Sigmoid colon (tissue), 7 donors: ENCODE measurements around the gene ZG16. TPM values are rescaled to one million over a fixed set of nuclear protein-coding genes. Genes with fewer than 3 reads are reported as not detected.
"Not testable (repeated sequence)": the region's sequence is repeated elsewhere in the genome, so short reads cannot be mapped to it uniquely, and the experiment has no call there.

Experiments
- DNase-seq: peaks from one replicate; pipeline ENCODE4 v3.0.0-alpha.2; 2019
- H3K27ac ChIP-seq, 4 donors: fragments of 200-600 bp; sonication (generic); one replicate each; pipeline ENCODE4 v1.5.1; 2016 to 2019; ENCODE audit warnings: mild to moderate bottlenecking in 1 of 4
- H3K27me3 ChIP-seq, 3 donors: fragments of 200-600 bp; sonication (generic); one replicate each; pipeline ENCODE4 v1.5.1; 2019; ENCODE audit warnings: mild to moderate bottlenecking in 1 of 3
- H3K36me3 ChIP-seq, 4 donors: fragments of 200-600 bp; sonication (generic); one replicate each; pipeline ENCODE4 v1.5.1; 2016 to 2019
- H3K4me1 ChIP-seq, 4 donors: fragments of 200-600 bp; sonication (generic); one replicate each; pipeline ENCODE4 v1.5.1; 2017 to 2019
- H3K4me3 ChIP-seq, 4 donors: fragments of 200-600 bp; sonication (generic); one replicate each; pipeline ENCODE4 v1.5.1; 2017 to 2019; ENCODE audit warnings: mild to moderate bottlenecking in 2 of 4, moderate library complexity in 1 of 4
- H3K9me3 ChIP-seq, 4 donors: fragments of 200-600 bp in 3 of 4; sonication (generic) in 3 of 4; one replicate each; pipeline versions ENCODE4 v1.5.1 to v1.6.1; 2013 to 2019
- EP300 ChIP-seq, 4 donors: sonication (generic); formaldehyde crosslinking; IDR thresholded peaks; one replicate each; pipeline ENCODE4 v1.6.1; 2017; ENCODE audit warnings: antibody characterized with exemption in 4 of 4
- POLR2A ChIP-seq, 2 donors: fragments of 450-650 bp; IDR thresholded peaks; one replicate each; pipeline ENCODE4 v1.6.1; 2016; ENCODE audit warnings: antibody characterized with exemption in 2 of 2, mild to moderate bottlenecking in 2 of 2, moderate library complexity in 2 of 2
- POLR2AphosphoS5 ChIP-seq, 4 donors: sonication (generic); formaldehyde crosslinking; IDR thresholded peaks; one replicate each; pipeline ENCODE4 v1.6.1; 2017; ENCODE audit warnings: antibody characterized with exemption in 4 of 4
- WGBS, 2 donors: extraction: QIAGEN DNeasy Blood & Tissue Kit; methylation state at CpG; one replicate each; pipeline ENCODE4 v1.1.7; 2013; 5-methylcytosine and 5-hydroxymethylcytosine counted together
- intact Hi-C: fragments of 100-400 bp; cut with DNase I; formaldehyde crosslinking; loops from one replicate; pipeline ENCODE4 v1.15.1; 2023
- polyA plus RNA-seq, 3 donors: library from polyadenylated mRNA; stranded (reverse); fragments of 200-250 nt; gene quantifications; one replicate each; pipeline ENCODE4 v1.2.3, GENCODE V29; 2013
- total RNA-seq, 4 donors: library from RNA; depleted of rRNA; stranded (reverse); fragments of >200 nt; gene quantifications; one replicate each; pipeline ENCODE4 v1.1.0, GENCODE V29; 2016
- TF ChIP-seq, protein P1 (sequence below), 4 experiments: fragments of 450-650 bp in 3 of 4; fragments of 200-600 bp in 1 of 4; IDR thresholded peaks; one replicate each; pipeline ENCODE4 v1.5.1; 2016 to 2019; ENCODE audit warnings: antibody characterized with exemption in 4 of 4, mild to moderate bottlenecking in 3 of 4, moderate library complexity in 2 of 4
- donor health status: healthy with polysubstance abuse.
- donor health status: Bipolar disorder and iron deficiency.
- donor health status: healthy.

Gene ZG16
- total and polyA plus RNA-seq, 7 donors, result 1.4 to 1,249 (median 503) TPM; not detected in 3

- H3K4me1 ChIP-seq, result no peaks in the 10 kb centered on the region
- no peak for TF ChIP-seq POLR2AphosphoS5 (IDR thresholded peaks at IDR 0.05)
- no peaks in the 10 kb centered on the region for H3K27me3 ChIP-seq
- H3K4me3 ChIP-seq, result no peak overlapping the region
- no peak overlapping the region for H3K27ac ChIP-seq
- H3K36me3 ChIP-seq, result no peaks in the 10 kb centered on the region
- intact Hi-C loops, result no loop called here
- no peak for DNase-seq
- no peaks in the 10 kb centered on the region for H3K9me3 ChIP-seq
- 89 to 91% methylated on average over 1 of the region's 1 CpG for WGBS, 2 donors
Observed at GRCh38 chr16:29753516-29753915, 24.5 kb upstream of the ZG16 start.

- Histone ChIP-seq H3K4me3 (no peak overlapping the region), H3K27ac (no peak overlapping the region), H3K4me1 (no peaks in the 10 kb centered on the region), H3K9me3 (no peaks in the 10 kb centered on the region), H3K36me3 (no peaks in the 10 kb centered on the region), H3K27me3 (no peaks in the 10 kb centered on the region)
- TF ChIP-seq, protein P1, sequence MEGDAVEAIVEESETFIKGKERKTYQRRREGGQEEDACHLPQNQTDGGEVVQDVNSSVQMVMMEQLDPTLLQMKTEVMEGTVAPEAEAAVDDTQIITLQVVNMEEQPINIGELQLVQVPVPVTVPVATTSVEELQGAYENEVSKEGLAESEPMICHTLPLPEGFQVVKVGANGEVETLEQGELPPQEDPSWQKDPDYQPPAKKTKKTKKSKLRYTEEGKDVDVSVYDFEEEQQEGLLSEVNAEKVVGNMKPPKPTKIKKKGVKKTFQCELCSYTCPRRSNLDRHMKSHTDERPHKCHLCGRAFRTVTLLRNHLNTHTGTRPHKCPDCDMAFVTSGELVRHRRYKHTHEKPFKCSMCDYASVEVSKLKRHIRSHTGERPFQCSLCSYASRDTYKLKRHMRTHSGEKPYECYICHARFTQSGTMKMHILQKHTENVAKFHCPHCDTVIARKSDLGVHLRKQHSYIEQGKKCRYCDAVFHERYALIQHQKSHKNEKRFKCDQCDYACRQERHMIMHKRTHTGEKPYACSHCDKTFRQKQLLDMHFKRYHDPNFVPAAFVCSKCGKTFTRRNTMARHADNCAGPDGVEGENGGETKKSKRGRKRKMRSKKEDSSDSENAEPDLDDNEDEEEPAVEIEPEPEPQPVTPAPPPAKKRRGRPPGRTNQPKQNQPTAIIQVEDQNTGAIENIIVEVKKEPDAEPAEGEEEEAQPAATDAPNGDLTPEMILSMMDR (IDR thresholded peaks at IDR 0.05), result no peak
- TF ChIP-seq EP300 (IDR thresholded peaks at IDR 0.05), result no peak
- no peak for TF ChIP-seq POLR2A (IDR thresholded peaks at IDR 0.05)
- TF ChIP-seq POLR2AphosphoS5 (IDR thresholded peaks at IDR 0.05), result no peak
- whole genome bisulfite sequencing, 2 donors, result 30 to 62% methylated on average over 1 of the region's 1 CpG
- no peak for DNase-seq
- intact Hi-C loops, result no loop called here
Observed at GRCh38 chr16:29756654-29757053, 21.4 kb upstream of the ZG16 start.

DNA sequence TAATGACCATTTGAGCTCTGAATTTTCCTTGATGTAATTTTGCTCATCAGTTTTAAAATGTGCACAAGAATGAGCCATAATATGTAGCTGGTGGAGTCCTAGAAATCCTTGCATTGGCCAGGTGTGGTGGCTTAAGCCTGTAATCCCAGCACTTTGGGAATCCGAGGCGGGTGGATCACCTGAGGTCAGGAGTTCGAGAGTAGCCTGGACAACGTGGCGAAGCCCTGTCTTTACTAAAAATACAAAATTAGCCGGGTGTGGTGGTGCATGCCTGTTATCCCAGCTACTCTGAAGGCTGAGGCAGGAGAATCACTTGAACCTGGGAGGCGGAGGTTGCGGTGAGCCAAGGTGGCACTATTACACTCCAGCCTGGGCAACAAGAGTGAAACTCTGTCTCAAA, 21.0 kb upstream of the ZG16 start:
- H3K36me3 ChIP-seq, H3K27me3 ChIP-seq, H3K4me1 ChIP-seq, DNase-seq, H3K27ac ChIP-seq, intact Hi-C loops, H3K9me3 ChIP-seq, H3K4me3 ChIP-seq: not testable (repeated sequence)
- 63 to 84% methylated on average over 8 of the region's 8 CpGs for WGBS, 2 donors

DNA sequence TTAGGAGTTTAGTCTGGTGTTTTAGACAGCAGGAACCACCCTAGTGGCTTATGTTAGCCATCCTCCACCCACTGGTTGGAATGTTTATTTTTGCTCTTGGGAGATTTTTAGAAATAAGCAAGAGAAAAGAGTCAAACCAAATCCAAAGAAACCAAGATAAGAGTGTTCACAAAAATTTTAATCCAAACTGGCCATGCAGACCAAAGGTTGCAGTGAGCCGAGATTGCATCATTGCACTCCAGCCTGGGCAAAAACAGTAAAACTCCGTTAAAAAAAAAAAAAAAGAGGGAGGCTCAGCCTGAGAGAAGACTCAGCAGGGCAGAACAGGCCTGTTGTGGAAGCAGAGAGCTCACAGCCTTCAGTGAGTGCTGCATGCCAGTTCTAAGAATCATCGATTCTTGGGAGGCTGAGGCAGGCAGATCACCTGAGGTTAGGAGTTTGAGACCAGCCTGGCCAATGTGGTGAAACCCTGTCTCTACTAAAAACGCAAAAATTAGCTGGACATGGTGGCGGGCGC, 20.0 kb upstream of the ZG16 start:
- no peak for DNase-seq
- WGBS, 2 donors, result 61 to 73% methylated on average over 6 of the region's 6 CpGs
- intact Hi-C loops, result no loop called here
- Histone ChIP-seq H3K4me1 (no peaks in the 10 kb centered on the region), H3K36me3 (no peaks in the 10 kb centered on the region), H3K4me3 (no peak overlapping the region), H3K27ac (no peak overlapping the region), H3K27me3 (no peaks in the 10 kb centered on the region), H3K9me3 (no peaks in the 10 kb centered on the region)
- TF ChIP-seq POLR2AphosphoS5 (IDR thresholded peaks at IDR 0.05) (no peak), EP300 (IDR thresholded peaks at IDR 0.05) (no peak), POLR2A (IDR thresholded peaks at IDR 0.05) (no peak)
- TF ChIP-seq, protein P1 (IDR thresholded peaks at IDR 0.05), result no peak

GRCh38 chr16:29760567-29761279, 17.3 kb upstream of the ZG16 start:
- TF ChIP-seq, protein P1 (IDR thresholded peaks at IDR 0.05), result no peak
- TF ChIP-seq POLR2A (IDR thresholded peaks at IDR 0.05) (no peak), POLR2AphosphoS5 (IDR thresholded peaks at IDR 0.05) (no peak), EP300 (IDR thresholded peaks at IDR 0.05) (no peak)
- no peak overlapping the region for H3K4me3 ChIP-seq
- no peaks in the 10 kb centered on the region for H3K27me3 ChIP-seq
- H3K4me1 ChIP-seq, result no peaks in the 10 kb centered on the region
- WGBS, 2 donors, result 13 to 74% methylated on average over 9 of the region's 9 CpGs
- no peaks in the 10 kb centered on the region for H3K36me3 ChIP-seq
- intact Hi-C loops, result no loop called here
- no peak for DNase-seq
- H3K9me3 ChIP-seq, result no peaks in the 10 kb centered on the region
- no peak overlapping the region for H3K27ac ChIP-seq

GRCh38 chr16:29761280-29761651, 16.8 kb upstream of the ZG16 start:
- WGBS, 2 donors, result 19 to 65% methylated on average over 8 of the region's 8 CpGs
- H3K4me3 ChIP-seq, H3K4me1 ChIP-seq, H3K27ac ChIP-seq, H3K27me3 ChIP-seq, DNase-seq, H3K36me3 ChIP-seq, H3K9me3 ChIP-seq, intact Hi-C loops: not testable (repeated sequence)
